GM12892 (cell line): ENCODE measurements around the gene ZNF511.

Source experiments
- POLR2A ChIP-seq: IDR thresholded peaks from 2 replicates; pipeline ENCODE4 v1.6.1; 2011; ENCODE audit warnings: low read depth, low read length, control low read depth
- POLR2AphosphoS5 ChIP-seq: IDR thresholded peaks from 2 replicates; pipeline ENCODE4 v1.6.1; 2011; ENCODE audit warnings: low read depth, low read length, control low read depth
- TAF1 ChIP-seq: IDR thresholded peaks from 2 replicates; pipeline ENCODE4 v1.6.1; 2011; ENCODE audit warnings: low read depth, mild to moderate bottlenecking, control low read depth, low read length, borderline replicate concordance

- no peak for TF ChIP-seq POLR2A
- no peak for TF ChIP-seq POLR2AphosphoS5
- no peak for TF ChIP-seq TAF1
These were observed 31.1 kb downstream of the ZNF511 start for GRCh38 chr10:133339708-133340380.
